Ovary (tissue), 3 donors: Measurements from ENCODE around the gene PTPRO.

Experiments
- EP300 ChIP-seq: sonication (generic); formaldehyde crosslinking; IDR thresholded peaks from one replicate; pipeline ENCODE4 v1.6.1; 2017; ENCODE audit warnings: antibody characterized with exemption
- POLR2A ChIP-seq: fragments of 450-650 bp; IDR thresholded peaks from one replicate; pipeline ENCODE4 v1.6.1; 2017; ENCODE audit warnings: antibody characterized with exemption, mild to moderate bottlenecking, moderate library complexity
- TF ChIP-seq, protein P1 (sequence below), 3 donors: fragments of 450-650 bp in 2 of 3; fragments of 200-600 bp in 1 of 3; IDR thresholded peaks; one replicate each; pipeline versions ENCODE4 v1.5.1 to v1.8.0; 2016 to 2022; ENCODE audit warnings: antibody characterized with exemption in 3 of 3, mild to moderate bottlenecking in 1 of 3
- donor health status: DM: no; HTN: no; CAD: no.

DNA sequence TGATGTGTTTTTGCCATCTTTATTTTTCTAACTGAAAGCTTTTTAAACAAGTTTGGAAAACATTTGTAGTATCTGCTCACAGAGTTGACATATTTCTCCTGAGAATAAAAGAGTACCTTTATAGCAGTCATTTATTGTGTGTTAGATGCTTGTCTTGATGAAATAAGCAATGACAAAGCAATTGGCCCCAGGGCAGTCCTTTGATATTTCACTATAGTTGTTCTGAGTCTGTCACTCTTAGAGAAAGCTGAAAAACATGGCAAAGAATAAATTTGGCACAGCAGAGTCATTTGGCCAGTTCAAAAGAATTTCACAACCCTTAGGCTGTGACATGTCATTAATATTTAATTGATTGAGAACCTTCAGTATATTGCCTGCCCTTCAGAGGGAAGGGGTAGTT lies 166.2 kb downstream of the PTPRO start:
- TF ChIP-seq, protein P1, sequence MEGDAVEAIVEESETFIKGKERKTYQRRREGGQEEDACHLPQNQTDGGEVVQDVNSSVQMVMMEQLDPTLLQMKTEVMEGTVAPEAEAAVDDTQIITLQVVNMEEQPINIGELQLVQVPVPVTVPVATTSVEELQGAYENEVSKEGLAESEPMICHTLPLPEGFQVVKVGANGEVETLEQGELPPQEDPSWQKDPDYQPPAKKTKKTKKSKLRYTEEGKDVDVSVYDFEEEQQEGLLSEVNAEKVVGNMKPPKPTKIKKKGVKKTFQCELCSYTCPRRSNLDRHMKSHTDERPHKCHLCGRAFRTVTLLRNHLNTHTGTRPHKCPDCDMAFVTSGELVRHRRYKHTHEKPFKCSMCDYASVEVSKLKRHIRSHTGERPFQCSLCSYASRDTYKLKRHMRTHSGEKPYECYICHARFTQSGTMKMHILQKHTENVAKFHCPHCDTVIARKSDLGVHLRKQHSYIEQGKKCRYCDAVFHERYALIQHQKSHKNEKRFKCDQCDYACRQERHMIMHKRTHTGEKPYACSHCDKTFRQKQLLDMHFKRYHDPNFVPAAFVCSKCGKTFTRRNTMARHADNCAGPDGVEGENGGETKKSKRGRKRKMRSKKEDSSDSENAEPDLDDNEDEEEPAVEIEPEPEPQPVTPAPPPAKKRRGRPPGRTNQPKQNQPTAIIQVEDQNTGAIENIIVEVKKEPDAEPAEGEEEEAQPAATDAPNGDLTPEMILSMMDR (IDR thresholded peaks at IDR 0.05): no peak
- TF ChIP-seq POLR2A (no peak), EP300 (no peak)
